GM18870 (cell line): ENCODE measurements around the gene UBE2E1.

Experiments used
- ATAC-seq: cut with Tn5 transposase; IDR thresholded peaks from one replicate; pipeline ENCODE4 v1.9.1; 2021; ENCODE audit warnings: moderate library complexity; ENCODE audit not compliant: unreplicated experiment

UBE2E1 gene

DNA sequence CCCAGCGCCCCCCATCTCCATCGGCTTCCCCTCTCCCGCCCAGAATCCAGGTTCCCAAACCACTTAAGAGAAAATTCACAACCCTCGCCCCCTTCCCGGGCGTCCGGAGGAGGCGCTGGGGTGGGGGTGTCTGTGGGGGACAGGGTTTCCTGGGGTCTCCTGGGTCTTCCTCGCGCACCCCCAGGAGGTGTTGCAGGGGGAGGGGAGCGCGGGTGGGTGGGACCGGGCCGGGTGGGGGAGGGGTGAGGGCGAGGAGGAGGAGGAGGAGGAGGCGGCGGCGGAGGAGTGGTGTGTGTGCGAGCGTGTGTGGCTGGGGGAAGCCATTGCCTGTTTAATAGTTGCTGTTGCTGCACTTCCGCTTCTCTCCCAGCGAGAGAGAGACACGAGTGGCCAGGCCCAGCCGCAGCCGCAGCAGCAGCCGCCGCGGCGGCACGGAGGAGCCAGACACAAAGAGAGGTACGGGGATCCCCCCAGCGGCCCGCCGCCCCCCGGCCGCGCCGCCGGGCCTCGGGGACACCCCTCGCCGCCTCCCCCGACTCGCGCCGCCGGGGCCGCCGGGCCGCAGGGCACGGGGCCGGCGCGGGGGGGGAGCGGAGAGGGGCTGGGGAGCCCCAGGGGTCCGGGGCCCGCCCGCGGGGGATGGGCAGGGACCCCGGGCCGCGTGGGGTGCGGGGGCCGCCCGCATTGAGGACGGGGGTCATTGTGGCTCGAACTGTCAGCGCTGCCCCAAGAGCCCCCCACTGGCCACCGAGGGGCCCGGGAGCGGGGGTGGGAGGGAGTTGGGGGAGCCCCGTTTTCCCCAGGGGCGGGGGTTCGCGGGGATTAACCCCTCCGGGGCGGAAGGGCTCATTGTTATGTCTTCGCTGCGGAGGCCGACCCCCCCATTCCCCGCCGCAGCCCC is at the start of gene UBE2E1:
TSS of gene UBE2E1 (plus strand) at position 323 of the 901 bp plus-strand sequence. CDS start 1,315 bp downstream, outside the sequence.
- ATAC-seq: peak; percentile 45

DNA sequence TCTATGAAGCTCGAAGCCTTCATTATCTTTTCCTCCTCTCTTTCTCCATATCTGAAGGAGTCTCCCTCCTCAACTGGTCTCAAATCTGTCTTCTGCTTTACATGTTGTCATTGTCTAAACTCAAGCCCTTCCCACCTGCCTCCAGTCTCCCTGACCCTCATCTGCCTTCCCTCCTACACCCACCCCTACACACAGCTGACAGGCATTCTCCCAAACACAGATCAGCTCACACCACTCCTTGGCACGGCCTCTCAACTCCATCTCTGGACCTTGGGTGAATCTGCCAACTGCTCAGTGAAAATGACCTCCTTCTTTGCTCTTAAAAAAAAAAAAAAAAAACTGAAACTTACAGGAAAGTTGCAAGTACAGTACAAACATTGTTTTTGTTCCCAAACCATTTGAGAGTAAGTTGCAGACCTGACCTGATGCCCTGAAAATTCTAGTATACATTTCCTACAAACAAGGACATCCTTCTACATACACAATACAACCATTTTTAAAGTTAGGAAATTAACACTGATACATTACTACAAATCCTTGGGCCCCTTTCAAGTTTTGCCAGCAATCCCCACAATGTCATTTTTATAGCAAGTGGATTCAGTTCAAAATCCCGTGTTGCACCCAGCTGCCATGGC is 49.4 kb upstream of the UBE2E1 start:
- ATAC-seq: no peak

DNA sequence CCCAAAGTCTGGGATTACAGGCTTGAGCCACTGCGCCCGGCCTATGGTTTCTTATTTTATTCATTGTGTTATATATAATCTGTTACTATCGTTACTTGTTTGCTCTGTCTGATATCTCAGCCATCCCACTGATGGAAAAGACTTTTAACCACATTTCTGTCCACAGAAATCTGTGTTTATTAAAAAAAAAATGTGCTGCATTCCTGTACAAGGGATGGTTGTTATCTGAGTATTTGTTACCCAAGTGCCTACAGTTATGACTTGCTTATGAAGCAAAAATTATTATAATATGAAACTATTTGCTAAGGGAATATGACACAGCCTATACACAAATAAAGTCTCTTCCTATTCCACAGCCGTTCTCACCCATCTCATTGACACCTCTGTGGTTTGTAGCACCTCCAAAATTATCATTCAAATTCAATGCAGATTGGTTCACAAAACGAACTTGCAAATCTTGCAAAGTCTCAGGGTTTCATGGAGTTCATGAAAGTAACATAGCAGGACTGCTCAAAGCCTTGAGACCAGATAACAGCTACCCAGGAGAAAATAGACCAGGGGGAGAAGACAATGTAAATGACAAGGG is 47.4 kb upstream of the UBE2E1 start:
- ATAC-seq: no peak

DNA sequence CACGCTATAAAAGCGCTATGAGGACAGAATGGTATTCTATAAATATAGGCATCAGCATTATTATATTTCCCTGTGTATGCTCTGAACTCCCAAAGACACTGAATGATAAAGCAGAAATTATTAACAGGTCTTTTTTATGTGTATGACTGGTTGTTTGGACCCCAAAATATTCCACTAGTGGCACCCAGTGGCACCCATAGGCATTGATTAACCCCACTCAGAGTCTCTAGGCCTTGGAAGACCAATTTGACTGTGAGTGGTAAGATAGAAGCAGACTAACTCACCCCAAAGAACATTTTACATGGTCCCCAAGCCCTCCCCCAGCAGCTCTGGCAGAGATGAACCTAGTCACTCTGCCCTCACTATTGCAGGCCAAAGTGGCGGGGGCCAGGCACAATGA is 45.4 kb upstream of the UBE2E1 start:
- ATAC-seq: no peak

DNA sequence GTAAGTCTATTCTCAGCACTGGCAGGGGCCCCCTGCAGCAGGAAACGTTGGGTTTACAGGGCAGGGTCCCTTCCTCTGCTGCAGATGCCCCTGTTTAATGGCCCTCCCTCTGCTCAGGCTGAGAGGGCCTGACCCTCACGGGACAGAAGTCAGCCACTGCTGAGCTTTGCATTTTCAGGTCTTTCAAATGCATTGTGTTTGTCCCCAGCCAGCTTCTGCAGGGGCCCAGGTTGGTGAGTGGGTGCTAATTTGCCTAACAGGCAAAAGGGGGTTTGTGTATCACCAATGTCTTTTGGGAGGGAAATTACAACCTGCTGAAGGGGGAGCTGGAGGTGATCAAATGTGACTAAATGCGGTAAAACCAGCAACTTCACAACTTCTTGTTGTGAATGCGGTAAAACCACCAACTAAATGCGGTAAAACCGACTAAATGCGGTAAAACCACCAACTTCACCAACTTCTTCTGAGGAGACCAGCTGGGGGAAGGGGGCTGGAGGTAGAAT is 44.8 kb upstream of the UBE2E1 start:
- no peak for ATAC-seq

DNA sequence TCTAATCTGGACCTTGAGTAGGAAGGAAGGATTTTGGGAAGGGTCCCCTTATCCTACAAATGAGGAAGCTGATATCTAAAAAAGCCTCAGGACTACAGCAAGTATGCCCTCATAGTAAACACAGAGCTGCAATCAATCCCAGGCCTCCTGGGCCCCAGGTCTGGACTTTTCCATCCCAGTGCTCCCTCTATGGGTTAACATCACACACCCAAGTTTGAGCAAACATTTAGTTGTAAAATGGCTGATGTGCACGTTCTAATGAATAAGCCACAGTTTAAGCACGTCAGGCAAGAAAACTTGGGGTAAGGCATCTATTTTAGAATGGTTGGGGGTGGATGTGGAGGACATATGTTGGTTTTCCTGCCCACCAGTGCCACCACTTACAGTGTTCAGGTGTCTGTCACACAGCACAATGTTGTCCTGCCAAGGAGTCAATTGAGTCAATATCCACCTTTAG is 44.3 kb upstream of the UBE2E1 start:
- peak; percentile 22 for ATAC-seq

DNA sequence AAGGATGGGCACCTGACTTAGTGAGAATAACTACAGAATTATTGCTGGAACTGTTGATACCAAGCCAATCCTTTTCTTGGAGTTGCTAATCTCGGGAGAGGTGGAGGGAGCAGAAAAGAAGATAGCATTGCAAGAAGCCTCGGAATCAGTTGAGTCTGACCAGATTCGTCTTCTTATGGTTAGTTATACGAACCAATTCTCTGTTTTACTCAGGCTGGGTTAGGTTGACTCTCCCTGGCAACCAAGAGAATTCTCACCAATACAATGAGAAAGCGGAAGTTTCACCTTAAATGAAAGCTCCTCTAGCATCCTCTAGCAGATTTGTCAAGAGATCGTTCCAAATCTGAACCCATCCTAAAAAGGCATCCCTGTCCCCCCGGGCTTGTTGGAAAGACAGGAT is 43.5 kb upstream of the UBE2E1 start:
- peak; percentile 83 for ATAC-seq

DNA sequence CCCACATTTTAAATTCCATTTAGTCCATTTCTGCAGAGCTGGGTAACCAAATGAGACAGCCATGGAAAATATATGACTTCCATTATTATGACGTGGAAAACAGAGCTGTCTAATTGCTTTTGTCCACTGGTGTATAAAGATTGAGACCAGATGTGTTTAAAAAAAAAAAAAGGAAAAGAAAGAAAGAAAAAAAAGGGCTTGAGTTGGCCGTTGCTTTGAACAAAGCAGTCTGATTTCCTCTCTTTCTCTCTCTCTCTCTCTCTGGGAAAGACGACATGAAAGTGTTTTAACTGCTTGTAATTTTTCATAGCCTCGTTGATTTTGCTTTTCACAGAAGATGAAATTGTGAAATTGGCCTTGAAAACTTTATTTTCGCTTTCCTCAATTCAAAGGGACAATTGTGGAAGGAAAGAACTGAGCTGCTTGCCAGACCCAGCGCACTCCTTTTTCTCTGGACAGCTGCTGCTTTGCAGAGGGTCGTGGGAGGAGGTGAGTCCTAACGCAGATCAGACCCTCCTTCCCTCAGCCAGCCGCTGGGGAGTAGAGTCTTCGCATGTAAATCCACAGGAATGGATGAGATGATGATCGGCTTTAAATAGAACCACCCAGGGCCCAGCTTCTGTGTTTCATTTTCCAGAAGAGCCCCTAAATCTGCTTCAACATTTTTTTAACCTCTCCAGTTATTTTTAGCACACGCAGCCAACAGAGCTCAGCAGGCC is 42.8 kb upstream of the UBE2E1 start:
- no peak for ATAC-seq

DNA sequence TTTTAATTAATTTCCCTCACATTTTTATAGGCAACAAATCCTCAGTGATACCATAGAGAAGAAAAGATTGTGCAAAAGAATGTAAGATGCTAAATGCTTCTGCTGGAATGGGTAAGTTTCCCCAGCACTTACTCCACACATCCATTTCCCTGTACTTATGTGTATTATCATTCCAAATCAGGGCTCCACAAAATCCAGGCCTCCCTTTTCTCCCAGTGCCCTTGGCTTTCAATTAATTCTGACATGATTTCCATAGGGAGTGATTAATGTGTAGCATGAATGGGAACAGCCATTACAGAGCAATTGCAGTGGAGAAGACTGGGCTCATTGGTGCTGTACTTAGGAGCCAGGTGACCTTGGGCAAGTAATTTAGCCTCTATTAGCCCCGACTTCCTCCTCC is 41.3 kb upstream of the UBE2E1 start:
- no peak for ATAC-seq

DNA sequence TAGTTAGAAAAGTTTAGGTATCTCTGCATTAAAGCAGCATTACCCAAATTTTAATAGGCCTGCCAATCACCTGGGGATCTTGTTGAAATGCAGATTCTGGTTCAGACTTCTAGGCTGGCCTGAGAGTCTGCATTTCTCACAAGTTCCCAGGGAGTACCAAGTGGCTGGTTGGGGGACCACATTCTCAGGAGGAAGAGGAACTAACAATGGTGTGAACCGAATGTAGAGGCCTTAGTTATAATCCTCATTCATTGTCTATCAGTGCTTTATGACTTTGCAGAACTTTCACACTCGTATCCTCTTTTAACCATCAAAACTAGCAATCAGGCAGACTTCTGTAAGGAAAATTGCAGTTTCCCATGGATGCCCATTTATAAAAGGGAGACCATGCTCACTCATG is 38.2 kb upstream of the UBE2E1 start:
- ATAC-seq: no peak

DNA sequence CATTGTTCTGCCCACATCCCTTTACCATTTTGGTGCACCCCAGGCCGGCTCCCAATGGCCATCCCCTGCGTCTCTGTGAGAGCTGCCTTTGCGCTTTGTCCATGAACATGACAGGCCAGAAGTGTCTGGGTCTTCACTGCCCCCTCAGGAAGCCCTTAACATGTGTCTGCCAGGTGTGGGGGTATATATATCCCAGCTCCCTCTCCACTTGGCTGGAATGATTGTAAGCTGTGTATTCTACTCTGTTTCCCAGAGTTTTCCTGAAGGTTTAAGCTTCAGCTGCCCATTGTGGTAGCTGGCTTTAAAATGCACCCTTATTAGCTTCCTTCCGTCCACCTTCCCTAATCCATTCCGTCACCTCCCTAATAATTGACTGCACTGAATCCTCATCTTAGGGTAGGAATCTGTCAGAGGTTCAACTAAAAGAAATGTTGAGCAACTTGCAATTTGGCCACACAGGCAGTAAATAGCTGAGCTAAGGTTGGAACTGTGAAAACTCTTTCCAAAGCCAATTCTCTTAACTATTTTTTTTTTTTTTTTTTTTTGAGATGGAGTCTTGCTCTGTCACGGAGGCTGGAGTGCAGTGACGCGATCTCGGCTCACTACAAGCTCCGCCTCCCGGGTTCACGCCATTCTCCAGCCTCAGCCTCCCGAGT is 30.4 kb upstream of the UBE2E1 start:
- ATAC-seq: no peak

DNA sequence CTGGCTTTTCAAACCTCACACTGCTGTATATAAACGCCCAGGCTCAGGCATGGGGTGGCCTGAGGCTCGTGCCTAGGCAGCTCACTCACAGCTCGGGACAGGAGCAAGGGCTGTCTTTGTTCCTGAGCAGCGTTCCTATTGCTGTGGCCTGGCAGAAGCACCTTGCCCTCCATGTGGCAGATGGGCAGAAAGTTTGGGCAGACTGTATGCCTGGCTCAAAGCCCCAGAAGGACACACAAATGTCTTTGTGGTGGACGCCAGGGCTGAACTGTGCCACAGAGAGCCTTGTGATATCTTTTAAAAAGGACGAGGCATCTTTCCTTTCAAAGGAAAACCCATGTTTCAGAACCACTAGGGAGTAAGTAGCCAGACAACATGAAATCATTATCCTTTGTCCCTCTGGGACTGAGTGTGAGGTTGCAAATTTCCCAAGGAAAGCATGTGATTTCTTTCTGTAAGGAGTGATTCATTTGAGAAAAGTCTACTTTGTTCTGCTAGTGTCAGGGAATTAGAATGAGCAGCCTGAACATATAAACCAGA is 29.3 kb upstream of the UBE2E1 start:
- ATAC-seq: no peak

DNA sequence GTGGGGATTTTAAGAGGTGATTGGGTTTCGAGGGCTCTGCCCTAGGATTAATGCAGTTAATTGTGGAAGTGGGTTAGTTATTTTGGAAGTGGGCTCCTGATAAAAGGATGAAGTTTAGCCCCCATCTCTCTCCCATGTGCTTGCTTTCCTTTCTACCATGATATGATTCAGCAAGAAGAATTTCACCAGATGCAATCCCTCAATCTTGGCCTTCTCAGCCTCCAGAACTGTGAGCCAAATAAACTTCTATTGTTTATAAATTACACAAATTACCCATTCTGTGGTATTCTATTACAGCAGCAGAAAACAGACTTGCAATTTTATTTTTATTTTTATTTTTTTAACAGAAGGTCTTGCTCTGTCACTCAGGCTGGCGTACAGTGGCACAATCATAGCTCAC is 27.3 kb upstream of the UBE2E1 start:
- no peak for ATAC-seq

DNA sequence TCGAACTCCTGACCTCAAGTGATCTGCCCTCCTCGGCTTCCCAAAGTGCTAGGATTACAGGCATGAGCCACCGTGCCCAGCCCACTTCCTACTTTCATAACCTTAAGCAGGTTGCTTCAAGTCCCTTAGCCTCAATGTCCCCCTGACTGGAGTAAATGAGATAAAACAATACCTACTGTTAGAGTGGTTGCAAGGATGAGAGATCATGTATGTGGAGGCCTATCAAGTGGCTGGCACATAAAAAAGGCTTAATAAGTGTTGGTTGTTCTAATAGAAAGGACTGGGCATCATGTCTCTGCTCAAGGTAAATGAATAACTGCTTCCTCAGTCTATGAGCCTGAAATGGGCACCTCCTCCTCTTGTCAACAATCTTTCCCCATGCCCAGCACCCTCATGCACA is 25.9 kb upstream of the UBE2E1 start:
- no peak for ATAC-seq

DNA sequence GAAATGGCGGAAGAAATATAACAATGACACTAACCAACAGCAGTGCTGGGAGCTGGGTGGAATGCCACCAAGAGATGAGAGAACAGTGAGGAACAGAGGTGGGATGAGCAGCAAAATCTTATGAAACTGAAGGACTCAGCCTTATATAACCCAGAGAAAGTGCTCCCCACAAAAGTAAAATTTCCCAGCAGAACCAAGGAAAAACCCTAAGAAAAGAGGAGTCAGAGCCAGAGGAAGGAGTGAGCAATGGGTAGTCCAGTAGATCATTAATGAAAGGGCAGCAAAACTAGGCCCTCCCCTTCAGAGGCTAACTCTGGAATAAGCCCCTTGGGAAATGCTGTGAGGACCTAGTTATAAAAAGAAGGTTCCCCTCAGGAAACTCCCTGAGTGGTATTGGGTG is 24.7 kb upstream of the UBE2E1 start:
- ATAC-seq: no peak

DNA sequence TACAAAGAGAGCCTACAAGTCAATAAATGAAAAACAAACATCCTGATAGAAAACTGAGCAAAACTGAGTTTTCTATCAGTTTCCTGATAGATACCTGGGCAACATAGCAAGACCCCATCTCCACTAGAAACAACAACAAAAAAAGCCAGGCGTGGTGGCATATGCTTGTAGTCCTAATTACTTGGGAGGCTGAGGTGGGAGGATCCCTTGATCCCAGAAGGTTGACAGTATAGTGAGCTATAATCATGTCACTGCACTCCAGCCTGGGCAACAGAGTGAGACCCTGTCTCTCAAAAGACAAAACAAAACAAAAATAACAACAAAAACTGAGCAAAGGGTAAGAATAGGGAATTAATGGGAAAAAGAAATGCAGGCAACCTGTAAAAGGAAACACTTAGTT is 23.9 kb upstream of the UBE2E1 start:
- no peak for ATAC-seq

DNA sequence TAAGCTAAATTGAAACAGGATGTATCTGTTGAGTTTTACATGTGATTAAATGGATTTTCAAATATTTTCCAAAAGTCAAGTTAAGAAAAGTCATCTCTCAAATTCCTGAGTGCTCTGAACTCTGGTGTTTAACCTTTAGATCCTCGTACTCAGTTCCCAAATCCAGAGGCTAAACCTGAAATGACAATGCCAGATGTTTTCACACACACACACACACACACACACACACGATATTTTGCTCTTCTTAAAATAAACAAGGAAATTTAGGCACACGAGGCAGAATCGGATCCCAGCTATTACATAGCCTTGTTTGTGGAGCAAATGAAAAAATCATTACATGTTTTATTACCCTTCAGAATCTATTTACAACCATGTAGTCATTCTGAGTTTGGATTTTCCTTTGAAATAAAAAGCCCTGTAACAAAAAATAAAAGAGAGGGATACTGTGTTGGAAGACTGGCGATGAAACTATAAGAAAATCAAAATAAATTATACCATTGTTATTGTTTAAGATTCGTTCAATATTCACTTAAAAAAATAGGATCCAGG is 20.6 kb upstream of the UBE2E1 start:
- no peak for ATAC-seq

DNA sequence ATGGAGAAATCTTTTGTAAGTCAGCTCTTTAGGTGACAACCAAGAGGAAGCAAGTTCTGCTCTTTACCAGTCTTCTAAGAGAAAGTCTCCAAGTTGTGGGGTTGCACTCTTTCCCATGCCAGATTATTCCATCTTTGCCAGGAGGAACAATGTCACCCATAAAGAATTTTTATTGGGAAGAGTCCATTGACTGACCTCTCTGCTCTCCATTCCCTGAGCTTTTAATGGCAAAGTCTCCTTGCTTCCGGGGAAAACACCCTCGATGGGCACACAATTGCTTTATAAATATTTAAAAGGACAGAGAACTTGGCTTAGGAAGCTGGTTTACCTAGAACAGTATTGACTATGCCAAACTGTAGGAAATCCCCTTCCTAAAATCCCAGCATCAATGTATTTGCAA is 19.9 kb upstream of the UBE2E1 start:
- no peak for ATAC-seq

DNA sequence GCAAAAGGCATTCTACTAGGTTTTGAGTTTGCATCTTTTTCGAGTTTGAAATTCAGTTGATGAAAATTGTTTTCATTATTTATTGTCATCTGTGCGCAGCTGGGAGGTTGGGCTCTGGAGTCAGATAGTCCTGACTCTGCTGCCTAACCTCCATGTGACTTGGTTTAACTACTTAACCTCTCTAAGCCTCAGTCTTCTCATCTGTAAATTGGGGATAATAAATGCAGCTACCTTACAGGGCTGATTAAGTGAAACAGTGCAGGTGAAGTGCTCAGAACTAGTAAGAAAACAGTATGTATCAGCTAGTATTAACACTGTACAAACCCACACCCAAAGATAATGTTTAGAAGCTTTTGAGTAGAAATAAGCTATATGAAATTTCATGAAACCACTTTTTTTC is 14.1 kb upstream of the UBE2E1 start:
- no peak for ATAC-seq

DNA sequence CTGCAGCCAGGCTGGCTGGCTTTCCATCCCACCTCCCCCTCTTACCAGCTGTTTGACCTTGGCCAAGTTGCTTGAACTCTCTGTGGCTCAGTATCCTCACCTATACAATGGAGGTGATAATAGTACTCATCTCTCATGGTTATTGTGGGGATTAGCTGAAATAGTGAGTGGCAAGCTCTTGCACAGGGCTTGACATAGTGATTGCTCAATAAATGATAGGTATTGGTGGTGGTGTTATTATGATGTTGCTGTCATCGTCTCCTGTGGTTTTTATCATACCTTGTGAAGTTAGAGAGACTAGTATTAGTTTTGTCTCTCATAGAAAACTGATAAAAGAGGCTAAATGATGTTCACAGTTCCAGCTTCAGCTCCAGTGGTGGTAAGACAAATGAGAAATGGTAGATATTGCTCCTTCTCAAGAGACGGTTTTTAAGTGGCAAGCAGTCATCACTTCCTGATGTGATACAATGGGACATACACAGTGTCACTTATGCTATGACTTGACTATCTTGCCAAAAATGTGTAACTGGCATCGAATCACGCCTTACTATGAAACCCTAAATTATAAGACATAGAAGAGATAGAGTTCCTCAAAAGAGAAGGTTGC is 12.1 kb upstream of the UBE2E1 start:
- no peak for ATAC-seq
